RWPE2 (cell line): ENCODE data around the gene PLXNA3.

Experiments used
- ATAC-seq: fragments of 200-7000 bp; cut with Tn5 transposase; 3 replicates; pipeline ENCODE4 v1.9.1; 2021; ENCODE audit warnings: low read depth
- DNase-seq: peaks from one replicate; pipeline ENCODE4 v3.0.0-alpha.2; 2020; ENCODE audit warnings: low spot score
- H3K27ac ChIP-seq: fragments of 450-650 bp; 2 replicates; pipeline ENCODE4 v1.5.1; 2017; ENCODE audit warnings: mild to moderate bottlenecking; ENCODE audit not compliant: poor library complexity, severe bottlenecking
- H3K27me3 ChIP-seq: fragments of 250-450 bp; sonication (Bioruptor Pico); 2 replicates; pipeline ENCODE4 v1.5.1; 2021; ENCODE audit warnings: mild to moderate bottlenecking, moderate library complexity; ENCODE audit not compliant: insufficient read depth, poor library complexity, severe bottlenecking
- H3K36me3 ChIP-seq: fragments of 250-450 bp; sonication (Bioruptor Pico); 2 replicates; pipeline ENCODE4 v1.5.1; 2020; ENCODE audit warnings: low read depth, mild to moderate bottlenecking, moderate library complexity
- H3K4me1 ChIP-seq: fragments of 250-450 bp; sonication (Bioruptor Pico); 2 replicates; pipeline ENCODE4 v1.5.1; 2021; ENCODE audit warnings: mild to moderate bottlenecking, moderate library complexity; ENCODE audit not compliant: insufficient read depth, poor library complexity, severe bottlenecking
- H3K4me3 ChIP-seq: fragments of 250-450 bp; sonication (Bioruptor Pico); 2 replicates; pipeline ENCODE4 v1.5.1; 2021; ENCODE audit warnings: mild to moderate bottlenecking, moderate library complexity; ENCODE audit not compliant: severe bottlenecking
- H3K9me3 ChIP-seq: fragments of 250-450 bp; sonication (Bioruptor Pico); 2 replicates; pipeline ENCODE4 v1.5.1; 2021; ENCODE audit warnings: mild to moderate bottlenecking, moderate library complexity; ENCODE audit not compliant: severe bottlenecking
- CTCF ChIP-seq: fragments of 450-650 bp; IDR thresholded peaks from one replicate; pipeline ENCODE4 v1.5.1; 2017; ENCODE audit warnings: mild to moderate bottlenecking, moderate library complexity; ENCODE audit not compliant: poor library complexity, severe bottlenecking

Gene PLXNA3

DNA sequence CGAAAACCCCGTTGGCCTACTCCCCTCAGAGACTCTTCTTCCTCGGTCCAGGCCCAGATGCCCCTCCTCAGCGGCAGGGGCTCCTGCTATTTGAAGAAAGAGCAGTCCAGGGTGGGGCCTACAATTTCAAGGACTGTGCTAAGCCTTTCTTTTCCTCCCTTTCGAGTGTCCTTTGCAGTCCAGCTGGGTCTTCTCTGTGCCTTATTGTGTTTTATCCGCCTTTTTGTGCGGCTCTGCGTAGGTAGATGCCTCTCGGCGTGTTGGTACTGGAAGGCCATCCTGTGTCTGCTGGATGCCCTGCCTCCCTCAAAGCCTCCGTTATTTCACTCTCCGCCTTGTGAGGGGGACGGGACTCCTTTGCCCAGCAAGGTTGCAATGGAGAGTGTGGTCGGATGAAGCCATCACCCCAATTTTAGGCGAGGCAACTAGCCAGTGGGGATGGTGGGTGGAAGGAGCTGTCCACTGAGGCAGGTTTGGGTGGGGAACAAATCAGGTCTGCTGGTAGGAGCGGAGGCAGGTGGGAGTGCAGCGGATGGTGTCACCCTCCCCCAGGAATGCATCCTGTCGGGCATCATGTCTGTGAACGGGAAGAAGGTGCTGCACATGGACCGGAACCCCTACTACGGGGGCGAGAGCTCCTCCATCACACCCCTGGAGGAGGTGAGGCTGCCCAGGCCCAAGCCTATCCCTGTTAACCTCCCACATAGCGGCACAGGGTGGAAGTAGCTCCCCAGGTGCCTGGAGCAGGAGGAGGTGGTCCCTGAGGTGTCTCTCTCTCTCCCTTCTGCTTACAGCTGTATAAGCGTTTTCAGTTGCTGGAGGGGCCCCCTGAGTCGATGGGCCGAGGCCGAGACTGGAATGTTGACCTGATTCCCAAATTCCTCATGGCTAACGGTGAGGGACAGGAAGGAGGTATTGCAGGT lies 19.8 kb upstream of the PLXNA3 start:
- TF ChIP-seq CTCF = no peak
- no peak for ATAC-seq
- Histone ChIP-seq H3K9me3 (no peaks in the 10 kb centered on the region), H3K4me3 (peak overlapping the region; percentile 95), H3K27me3 (no peaks in the 10 kb centered on the region), H3K27ac (peak overlapping the region; percentile 54), H3K36me3 (peaks cover 26% of the 10 kb centered on the region), H3K4me1 (no peaks in the 10 kb centered on the region)
- no peak for DNase-seq

- ATAC-seq (no peak), DNase-seq (no peak)
- H3K4me1 ChIP-seq = no peaks in the 10 kb centered on the region
- no peaks in the 10 kb centered on the region for H3K9me3 ChIP-seq
- peaks cover 27% of the 10 kb centered on the region for H3K36me3 ChIP-seq
- H3K27ac ChIP-seq = no peak overlapping the region
- TF ChIP-seq CTCF = no peak
- H3K27me3 ChIP-seq = no peaks in the 10 kb centered on the region
- no peak overlapping the region for H3K4me3 ChIP-seq
Observed at GRCh38 chrX:154439841-154440240, 18.2 kb upstream of the PLXNA3 start.

GRCh38 chrX:154440623-154441357 lies 17.3 kb upstream of the PLXNA3 start:
- DNase-seq (no peak), ATAC-seq (no peak)
- TF ChIP-seq CTCF = no peak
- H3K9me3 ChIP-seq = no peaks in the 10 kb centered on the region
- H3K4me1 ChIP-seq = no peaks in the 10 kb centered on the region
- H3K27ac ChIP-seq = no peak overlapping the region
- H3K36me3 ChIP-seq = peaks cover 27% of the 10 kb centered on the region
- H3K27me3 ChIP-seq = no peaks in the 10 kb centered on the region
- no peak overlapping the region for H3K4me3 ChIP-seq

- Histone ChIP-seq H3K27ac (peak overlapping the region; percentile 55), H3K9me3 (no peaks in the 10 kb centered on the region), H3K4me3 (no peak overlapping the region), H3K27me3 (no peaks in the 10 kb centered on the region), H3K36me3 (peaks cover 27% of the 10 kb centered on the region), H3K4me1 (no peaks in the 10 kb centered on the region)
- TF ChIP-seq CTCF = no peak
- ATAC-seq (no peak), DNase-seq (no peak)
Observed at GRCh38 chrX:154441564-154441963, 16.5 kb upstream of the PLXNA3 start.
